Spinal cord (tissue), 10 donors: ENCODE results near the gene SFXN4. TPM values are rescaled to one million over a fixed set of nuclear protein-coding genes. Genes with fewer than 3 reads are reported as not detected.

Experiments
- DNase-seq, 6 donors: peaks; one replicate each; pipeline versions ENCODE4 v3.0.0 to v3.0.0-alpha.2; 2013 to 2015; ENCODE audit warnings: low spot score in 6 of 6, low read depth in 4 of 6
- H3K27ac ChIP-seq: one replicate; pipeline ENCODE4 v1.5.1; 2013; ENCODE audit warnings: low read depth, low read length, control low read depth
- H3K27me3 ChIP-seq: one replicate; pipeline ENCODE4 v1.6.1; 2013; ENCODE audit warnings: low read length; ENCODE audit not compliant: control insufficient read depth, insufficient read depth
- H3K36me3 ChIP-seq: one replicate; pipeline ENCODE4 v1.6.1; 2013; ENCODE audit warnings: low read length; ENCODE audit not compliant: control insufficient read depth, insufficient read depth
- H3K4me1 ChIP-seq: one replicate; pipeline ENCODE4 v1.6.1; 2013; ENCODE audit warnings: low read length; ENCODE audit not compliant: control insufficient read depth, insufficient read depth
- H3K4me3 ChIP-seq: one replicate; pipeline ENCODE4 v1.5.1; 2013; ENCODE audit warnings: low read depth, low read length, control low read depth
- H3K9me3 ChIP-seq: one replicate; pipeline ENCODE4 v1.6.1; 2013; ENCODE audit warnings: low read length; ENCODE audit not compliant: control insufficient read depth, insufficient read depth
- WGBS: methylation state at CpG from one replicate; pipeline ENCODE4 v1.1.5; 2013; ENCODE audit warnings: missing lambda C conversion rate; ENCODE audit not compliant: insufficient coverage; 5-methylcytosine and 5-hydroxymethylcytosine counted together
- polyA plus RNA-seq, 2 donors: library from polyadenylated mRNA; unstranded; fragments of 120-200 nt; gene quantifications; one replicate each; pipeline ENCODE4 v1.2.1, GENCODE V29; 2013; ENCODE audit not compliant: insufficient read length in 2 of 2
- total RNA-seq, 2 donors: library from RNA; depleted of rRNA in 1 of 2; stranded (reverse); fragments of 120-200 nt in 1 of 2; fragments of >200 nt in 1 of 2; gene quantifications; one replicate each; pipeline versions ENCODE4 v1.2.3 to v1.2.4, GENCODE V29; 2013 to 2014
- donor health status: healthy.

SFXN4 gene
- total and polyA plus RNA-seq, 4 donors, result 17.5 to 36.5 (median 25.4) TPM

- 78% methylated on average over 13 of the region's 14 CpGs for WGBS
- no peak overlapping the region for H3K27ac ChIP-seq
- no peak overlapping the region for H3K4me3 ChIP-seq
- peak in 1 of 6 donors; percentile 31 for DNase-seq
- peaks cover 4% of the 10 kb centered on the region for H3K4me1 ChIP-seq
- no peaks in the 10 kb centered on the region for H3K27me3 ChIP-seq
- peaks cover 51% of the 10 kb centered on the region for H3K36me3 ChIP-seq
- H3K9me3 ChIP-seq, result no peaks in the 10 kb centered on the region
These were observed 32.8 kb downstream of the SFXN4 start for GRCh38 chr10:119132521-119133345.

DNA sequence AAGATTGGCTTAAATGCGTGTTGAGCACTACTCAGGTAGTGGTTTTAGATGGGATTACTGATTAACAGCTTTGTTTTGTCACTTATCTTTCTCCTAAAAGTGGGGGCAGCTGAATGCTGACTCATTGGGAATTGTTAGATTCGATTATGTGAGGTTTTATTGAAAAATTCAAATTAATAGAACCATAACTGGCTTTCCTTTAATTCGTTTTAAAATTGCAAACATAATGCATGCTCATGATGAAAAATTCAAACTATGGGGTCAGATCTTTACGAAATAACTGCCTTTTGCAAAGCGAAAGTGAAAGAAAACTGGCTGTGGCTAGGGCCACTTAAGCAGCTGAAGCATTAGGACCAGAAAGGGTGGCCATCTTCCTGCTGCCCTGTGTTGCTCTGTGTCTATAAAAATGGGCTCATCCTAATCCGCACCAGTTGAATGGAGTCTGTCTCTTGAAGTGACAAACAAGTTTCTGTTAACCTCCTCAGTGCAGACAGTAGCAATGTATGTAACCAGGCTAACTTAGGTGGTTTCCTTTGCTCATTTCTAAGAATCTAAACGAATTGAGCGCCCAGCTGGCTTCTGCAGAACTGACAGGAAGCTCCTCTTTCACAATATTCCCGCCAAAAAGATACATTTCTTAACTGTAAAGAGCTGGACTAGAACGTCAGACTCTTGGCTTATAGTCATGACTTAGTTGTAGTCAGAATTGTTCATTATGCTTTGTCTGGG is 33.8 kb downstream of the SFXN4 start:
- 80% methylated on average over 4 of the region's 10 CpGs for WGBS
- Histone ChIP-seq H3K36me3 (peaks cover 52% of the 10 kb centered on the region), H3K27me3 (no peaks in the 10 kb centered on the region), H3K27ac (no peak overlapping the region), H3K4me1 (peaks cover 4% of the 10 kb centered on the region), H3K9me3 (no peaks in the 10 kb centered on the region), H3K4me3 (no peak overlapping the region)
- DNase-seq, result no peak

DNA sequence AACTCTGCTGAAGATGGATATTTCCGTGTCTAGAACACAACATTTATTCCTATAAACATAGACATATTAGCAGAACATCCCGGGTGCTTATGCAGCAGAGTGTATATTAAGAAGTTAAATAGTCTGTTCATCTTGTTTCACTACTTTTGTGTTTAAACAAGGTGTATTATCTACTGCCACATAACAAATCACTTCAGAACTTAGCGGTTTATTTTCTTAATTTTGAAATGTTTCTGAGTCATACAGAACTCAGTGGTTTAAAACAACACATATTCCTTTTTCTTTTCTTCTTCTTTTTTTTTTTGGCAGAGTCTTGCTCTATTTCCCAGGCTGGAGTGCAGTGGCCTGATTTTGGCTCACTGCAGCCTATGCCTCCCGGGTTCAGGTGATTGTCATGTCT is 35.8 kb downstream of the SFXN4 start:
- H3K27ac ChIP-seq, result no peak overlapping the region
- WGBS, result 92% methylated on average over 1 of the region's 4 CpGs
- H3K27me3 ChIP-seq, result no peaks in the 10 kb centered on the region
- peaks cover 61% of the 10 kb centered on the region for H3K36me3 ChIP-seq
- no peaks in the 10 kb centered on the region for H3K9me3 ChIP-seq
- peaks cover 4% of the 10 kb centered on the region for H3K4me1 ChIP-seq
- no peak overlapping the region for H3K4me3 ChIP-seq
- DNase-seq, result no peak

- WGBS, result 100% methylated on average over 1 of the region's 2 CpGs
- Histone ChIP-seq H3K27me3 (no peaks in the 10 kb centered on the region), H3K36me3 (peaks cover 64% of the 10 kb centered on the region)
These were observed 39.6 kb downstream of the SFXN4 start for GRCh38 chr10:119125942-119126341.

DNA sequence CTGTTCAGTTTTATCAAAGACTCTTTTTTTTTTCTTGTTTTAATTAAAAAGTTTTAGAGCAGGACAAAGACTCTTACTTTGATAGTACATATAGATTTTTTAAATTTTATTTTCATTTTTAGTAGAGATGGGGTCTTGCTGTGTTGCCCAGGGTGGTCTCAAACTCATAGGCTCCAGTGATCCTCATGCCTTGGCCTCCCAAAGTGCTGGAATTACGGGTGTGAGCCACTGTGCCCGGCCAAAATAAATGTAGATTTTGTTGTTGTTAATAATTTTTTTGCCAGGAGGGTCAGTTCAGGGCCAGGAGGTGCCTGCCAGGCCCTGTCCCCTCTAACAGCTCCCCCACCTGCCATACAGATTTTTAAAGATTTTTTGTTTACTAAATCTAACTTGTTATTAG is 44.6 kb downstream of the SFXN4 start:
- Histone ChIP-seq H3K27me3 (no peaks in the 10 kb centered on the region), H3K4me1 (no peaks in the 10 kb centered on the region), H3K9me3 (no peaks in the 10 kb centered on the region), H3K27ac (no peak overlapping the region), H3K36me3 (peaks cover 62% of the 10 kb centered on the region), H3K4me3 (no peak overlapping the region)
- no peak for DNase-seq
- no CpG with 5 or more reads among the region's 2 CpGs for WGBS

More at GRCh38 chr10:119125942-119126341, 39.6 kb downstream of the SFXN4 start:
- H3K9me3 ChIP-seq, result no peaks in the 10 kb centered on the region
- DNase-seq, result no peak
- no peak overlapping the region for H3K4me3 ChIP-seq
- no peak overlapping the region for H3K27ac ChIP-seq
- no peaks in the 10 kb centered on the region for H3K4me1 ChIP-seq

DNA sequence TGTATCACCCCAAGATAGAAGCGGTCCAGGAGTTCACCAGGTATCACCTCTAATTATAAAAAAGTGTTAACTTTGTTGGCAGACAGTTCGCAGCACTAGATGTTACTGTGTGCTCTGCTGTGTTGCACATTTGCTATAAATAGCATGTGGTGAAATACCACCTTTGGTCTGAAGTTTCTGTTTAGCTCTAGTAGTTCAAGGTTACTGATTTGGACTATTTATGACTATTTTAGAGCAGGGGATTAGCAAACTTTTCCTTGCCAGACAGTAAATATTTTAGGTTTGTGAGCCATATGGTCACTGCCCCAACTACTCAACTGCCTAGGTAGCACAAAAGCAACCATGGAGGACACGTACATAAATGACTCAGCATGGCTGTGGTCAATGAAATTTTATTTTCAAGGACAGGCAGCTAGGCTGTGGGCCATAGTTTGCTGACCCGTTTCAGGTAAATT is 45.1 kb downstream of the SFXN4 start:
- Histone ChIP-seq H3K27ac (no peak overlapping the region), H3K9me3 (no peaks in the 10 kb centered on the region), H3K36me3 (peaks cover 60% of the 10 kb centered on the region), H3K4me1 (no peaks in the 10 kb centered on the region), H3K4me3 (no peak overlapping the region), H3K27me3 (no peaks in the 10 kb centered on the region)
- DNase-seq, result no peak
- WGBS, result 100% methylated on average over 1 of the region's 4 CpGs

- WGBS, result 86% methylated on average over 1 of the region's 1 CpG
- H3K36me3 ChIP-seq, result peaks cover 59% of the 10 kb centered on the region
- H3K4me3 ChIP-seq, result no peak overlapping the region
- no peaks in the 10 kb centered on the region for H3K27me3 ChIP-seq
- no peaks in the 10 kb centered on the region for H3K4me1 ChIP-seq
- H3K9me3 ChIP-seq, result no peaks in the 10 kb centered on the region
- no peak for DNase-seq
- no peak overlapping the region for H3K27ac ChIP-seq
These were observed 46.1 kb downstream of the SFXN4 start for GRCh38 chr10:119119400-119119799.

GRCh38 chr10:119118231-119118630 is 47.3 kb downstream of the SFXN4 start:
- WGBS, result 95% methylated on average over 3 of the region's 5 CpGs
- DNase-seq, result no peak
- H3K4me1 ChIP-seq, result no peaks in the 10 kb centered on the region
- H3K27ac ChIP-seq, result no peak overlapping the region
- no peaks in the 10 kb centered on the region for H3K27me3 ChIP-seq
- H3K4me3 ChIP-seq, result no peak overlapping the region
- H3K36me3 ChIP-seq, result peaks cover 55% of the 10 kb centered on the region
- H3K9me3 ChIP-seq, result no peaks in the 10 kb centered on the region

GRCh38 chr10:119116326-119116951 is 49.1 kb downstream of the SFXN4 start:
- DNase-seq, result no peak
- H3K36me3 ChIP-seq, result peaks cover 55% of the 10 kb centered on the region
- no peaks in the 10 kb centered on the region for H3K9me3 ChIP-seq
- no peak overlapping the region for H3K27ac ChIP-seq
- no peaks in the 10 kb centered on the region for H3K4me1 ChIP-seq
- 78% methylated on average over 4 of the region's 6 CpGs for WGBS
- no peaks in the 10 kb centered on the region for H3K27me3 ChIP-seq
- no peak overlapping the region for H3K4me3 ChIP-seq
